GM23338 (cell line): ENCODE measurements around the gene C8G. TPM values are rescaled to one million over a fixed set of nuclear protein-coding genes. Genes with fewer than 3 reads are reported as not detected.
A peak's percentile ranks its signal among the peaks of the same experiment; 100 is the strongest.

Experiments
- ATAC-seq: fragments of 200-7000 bp; cut with Tn5 transposase; 3 replicates; pipeline ENCODE4 v1.9.1; 2020
- DNase-seq: peaks from one replicate; pipeline ENCODE4 v3.0.0-alpha.2; 2015; ENCODE audit warnings: low spot score
- H2AFZ ChIP-seq: fragments of 200-600 bp; sonication (generic); 2 replicates; pipeline ENCODE4 v1.8.0; 2016; ENCODE audit warnings: antibody characterized with exemption, mild to moderate bottlenecking, moderate library complexity
- H3F3A ChIP-seq: fragments of 200-600 bp; sonication (generic); replicated peaks from 2 replicates; pipeline ENCODE4 v1.8.0; 2017; ENCODE audit warnings: antibody characterized with exemption, mixed run types, low read depth
- H3K27ac ChIP-seq: fragments of 200-600 bp; sonication (generic); 2 replicates; pipeline ENCODE4 v1.6.1; 2016; ENCODE audit warnings: low read depth
- H3K27me3 ChIP-seq: fragments of 200-600 bp; sonication (generic); 2 replicates; pipeline ENCODE4 v1.8.0; 2016; ENCODE audit warnings: mild to moderate bottlenecking, mixed run types, moderate library complexity; ENCODE audit not compliant: insufficient read depth
- H3K36me3 ChIP-seq: fragments of 200-600 bp; sonication (generic); 2 replicates; pipeline ENCODE4 v1.8.0; 2016; ENCODE audit warnings: mild to moderate bottlenecking; ENCODE audit not compliant: insufficient read depth
- H3K4me1 ChIP-seq: fragments of 200-600 bp; sonication (generic); 2 replicates; pipeline ENCODE4 v1.8.0; 2016; ENCODE audit warnings: mild to moderate bottlenecking, moderate library complexity; ENCODE audit not compliant: insufficient read depth
- H3K4me2 ChIP-seq: fragments of 200-600 bp; sonication (generic); 2 replicates; pipeline ENCODE4 v1.7.1; 2017; ENCODE audit warnings: mixed run types
- H3K4me3 ChIP-seq: fragments of 200-600 bp; sonication (generic); 2 replicates; pipeline ENCODE4 v1.6.1; 2016; ENCODE audit warnings: mixed run types
- H3K79me2 ChIP-seq: fragments of 200-600 bp; sonication (generic); replicated peaks from 2 replicates; pipeline ENCODE4 v1.8.0; 2017; ENCODE audit warnings: mild to moderate bottlenecking; ENCODE audit not compliant: insufficient read depth
- H3K9me2 ChIP-seq: fragments of 200-600 bp; sonication (generic); 2 replicates; pipeline ENCODE4 v1.8.0; 2017; ENCODE audit not compliant: insufficient read depth
- H4K20me1 ChIP-seq: fragments of 200-600 bp; sonication (generic); replicated peaks from 2 replicates; pipeline ENCODE4 v1.8.0; 2017; ENCODE audit warnings: mild to moderate bottlenecking; ENCODE audit not compliant: insufficient read depth
- H3K27ac Mint-ChIP-seq: 2 replicates; pipeline ENCODE4 v1.8.0; 2020; ENCODE audit warnings: inconsistent platforms, mild to moderate bottlenecking, moderate library complexity, mixed read lengths
- H3K27me3 Mint-ChIP-seq: 3 replicates; pipeline ENCODE4 v1.8.0; 2022; ENCODE audit warnings: low read depth, mild to moderate bottlenecking, moderate library complexity, mixed read lengths, inconsistent platforms; ENCODE audit not compliant: insufficient read depth, poor library complexity
- H3K36me3 Mint-ChIP-seq: 3 replicates; pipeline ENCODE4 v1.8.0; 2021; ENCODE audit warnings: low read depth, mild to moderate bottlenecking, inconsistent platforms, moderate library complexity, mixed read lengths
- H3K4me1 Mint-ChIP-seq: 3 replicates; pipeline ENCODE4 v1.8.0; 2020; ENCODE audit warnings: mild to moderate bottlenecking, inconsistent platforms, mixed read lengths
- H3K4me3 Mint-ChIP-seq: 3 replicates; pipeline ENCODE4 v1.8.0; 2021; ENCODE audit warnings: moderate library complexity, mild to moderate bottlenecking, inconsistent platforms, mixed read lengths
- H3K9me3 Mint-ChIP-seq: 3 replicates; pipeline ENCODE4 v1.8.0; 2020; ENCODE audit warnings: moderate library complexity, mild to moderate bottlenecking, inconsistent platforms, mixed read lengths
- CTCF ChIP-seq, 2 experiments: fragments of 200-600 bp in 1 of 2; sonication (generic) in 1 of 2; conservative IDR thresholded peaks; 2 replicates each; pipeline versions ENCODE4 v1.5.1 to v1.6.1; 2016 to 2017; ENCODE audit warnings: antibody characterized with exemption in 2 of 2, low read depth in 2 of 2, mild to moderate bottlenecking in 2 of 2, moderate library complexity in 1 of 2
- ETS1 ChIP-seq: IDR thresholded peaks from 2 replicates; pipeline ENCODE4 v1.6.1; 2016; ENCODE audit warnings: antibody characterized with exemption
- POLR2AphosphoS5 ChIP-seq: IDR thresholded peaks from 2 replicates; pipeline ENCODE4 v1.6.1; 2016; ENCODE audit warnings: antibody characterized with exemption, low read depth
- ZNF462 ChIP-seq: fragments of 250-450 bp; sonication (Bioruptor Pico); IDR thresholded peaks from 2 replicates; pipeline ENCODE4 v1.5.0; 2020; ENCODE audit warnings: mild to moderate bottlenecking, moderate library complexity
- polyA plus RNA-seq: library from polyadenylated mRNA; unstranded; fragments of >200 nt; fragmentation: Nextera tagmentation; extraction: Ambion mirVana; gene quantifications from 2 replicates; pipeline ENCODE4 v1.2.1, GENCODE V29; 2016
- total RNA-seq: library from RNA; depleted of rRNA; stranded (reverse); fragments of >200 nt; shearing (Covaris generic); gene quantifications from 2 replicates; pipeline ENCODE4 v1.2.3, GENCODE V29; 2014

C8G gene
- total and polyA plus RNA-seq, 2 experiments from 2014 or later, result not detected

- no peak for TF ChIP-seq POLR2AphosphoS5
Observed at GRCh38 chr9:136974817-136975535, 29.9 kb downstream of the C8G start (continued).

- Histone ChIP-seq H2AFZ (no peak overlapping the region), H3K4me3 (no peak overlapping the region), H3K27ac (no peak overlapping the region), H3K27me3 (no peaks in the 10 kb centered on the region), H3K36me3 (no peaks in the 10 kb centered on the region), H4K20me1 (no peaks in the 10 kb centered on the region), H3K4me2 (no peak overlapping the region), H3K9me2 (no peaks in the 10 kb centered on the region), H3K79me2 (no peaks in the 10 kb centered on the region), H3F3A (no peaks in the 10 kb centered on the region), H3K4me1 (no peaks in the 10 kb centered on the region)
- ATAC-seq (peak; percentile 43), DNase-seq (peak; percentile 82)
- no peak for TF ChIP-seq ZNF462 (CRISPR knock-in tag)
- TF ChIP-seq CTCF (conservative IDR thresholded peaks at IDR 0.05; ENCODE audit: low read depth in 2 of 2), result peak; percentile 59 to 89
- TF ChIP-seq ETS1, result no peak
- Mint-ChIP-seq H3K36me3 (no peaks in the 10 kb centered on the region), H3K27ac (no peak overlapping the region), H3K27me3 (peaks cover 9% of the 10 kb centered on the region), H3K9me3 (no peaks in the 10 kb centered on the region), H3K4me1 (peaks cover 2% of the 10 kb centered on the region; the same call in 1 of the 3 replicates), H3K4me3 (no peak overlapping the region)
Observed at GRCh38 chr9:136975644-136976043, 30.6 kb downstream of the C8G start.
